IgD-negative memory B cell (primary cell): ENCODE measurements around the gene VPS18. TPM values are rescaled to one million over a fixed set of nuclear protein-coding genes. Genes with fewer than 3 reads are reported as not detected.

ENCODE experiments used
- H3K27ac Mint-ChIP-seq, 3 donors: one replicate each; pipeline ENCODE4 v1.8.0; 2020 to 2022; ENCODE audit warnings: mild to moderate bottlenecking in 3 of 3, mixed read lengths in 3 of 3, moderate library complexity in 1 of 3
- H3K27me3 Mint-ChIP-seq: one replicate; pipeline ENCODE4 v1.8.0; 2021; ENCODE audit warnings: mixed read lengths
- H3K36me3 Mint-ChIP-seq: one replicate; pipeline ENCODE4 v1.8.0; 2020; ENCODE audit warnings: mild to moderate bottlenecking, mixed read lengths
- H3K4me1 Mint-ChIP-seq, 3 donors: one replicate each; pipeline ENCODE4 v1.8.0; 2020 to 2022; ENCODE audit warnings: mixed read lengths in 3 of 3, mild to moderate bottlenecking in 1 of 3
- H3K4me3 Mint-ChIP-seq, 4 donors: one replicate each; pipeline ENCODE4 v1.8.0; 2020 to 2022; ENCODE audit warnings: mild to moderate bottlenecking in 4 of 4, mixed read lengths in 4 of 4, moderate library complexity in 3 of 4
- H3K9me3 Mint-ChIP-seq, 3 donors: one replicate each; pipeline ENCODE4 v1.8.0; 2020 to 2021; ENCODE audit warnings: mixed read lengths in 3 of 3, mild to moderate bottlenecking in 1 of 3
- polyA plus RNA-seq: library from polyadenylated mRNA; unstranded; fragments of 300-500 nt; fragmentation: Illumina TruSeq; gene quantifications from one replicate; pipeline ENCODE4 v1.2.3, GENCODE V29; 2021

VPS18 gene
- polyA plus RNA-seq, 1 donor from 2014 or later: 27.0 TPM

- H3K27ac Mint-ChIP-seq: no peak overlapping the region
These were observed 14.6 kb upstream of the VPS18 start for GRCh38 chr15:40879609-40880008.

DNA sequence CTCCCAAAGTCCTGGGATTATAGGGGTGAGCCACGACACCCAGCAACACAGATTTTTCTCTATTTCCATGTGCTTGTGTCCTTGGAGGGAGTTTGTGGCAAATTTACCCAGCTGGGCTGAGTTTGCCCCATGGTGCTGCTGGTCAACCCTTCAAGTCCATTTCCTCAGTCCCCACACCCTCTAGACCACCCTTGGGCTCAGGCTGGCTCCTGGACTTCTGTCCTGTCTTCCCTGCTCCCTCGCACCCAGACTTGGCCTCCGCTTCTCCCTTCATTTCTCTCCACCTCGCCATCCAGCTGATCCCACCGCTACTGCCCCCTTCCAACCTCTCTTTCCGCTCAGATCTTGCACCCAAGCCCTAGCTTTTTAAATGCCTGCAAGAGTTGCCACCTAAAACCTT is 12.9 kb upstream of the VPS18 start:
- peaks cover 0 to 1% (median 0%) of the 10 kb centered on the region in 3 donors for H3K4me1 Mint-ChIP-seq
- no peaks in the 10 kb centered on the region for H3K9me3 Mint-ChIP-seq
- no peak overlapping the region for H3K27ac Mint-ChIP-seq
- H3K4me3 Mint-ChIP-seq: no peak overlapping the region
- H3K27me3 Mint-ChIP-seq: no peaks in the 10 kb centered on the region
- no peaks in the 10 kb centered on the region for H3K36me3 Mint-ChIP-seq

More at GRCh38 chr15:40879609-40880008, 14.6 kb upstream of the VPS18 start:
- no peaks in the 10 kb centered on the region for H3K4me1 Mint-ChIP-seq
- H3K4me3 Mint-ChIP-seq: no peak overlapping the region
- H3K9me3 Mint-ChIP-seq: no peaks in the 10 kb centered on the region
- H3K27me3 Mint-ChIP-seq: no peaks in the 10 kb centered on the region
- H3K36me3 Mint-ChIP-seq: no peaks in the 10 kb centered on the region

DNA sequence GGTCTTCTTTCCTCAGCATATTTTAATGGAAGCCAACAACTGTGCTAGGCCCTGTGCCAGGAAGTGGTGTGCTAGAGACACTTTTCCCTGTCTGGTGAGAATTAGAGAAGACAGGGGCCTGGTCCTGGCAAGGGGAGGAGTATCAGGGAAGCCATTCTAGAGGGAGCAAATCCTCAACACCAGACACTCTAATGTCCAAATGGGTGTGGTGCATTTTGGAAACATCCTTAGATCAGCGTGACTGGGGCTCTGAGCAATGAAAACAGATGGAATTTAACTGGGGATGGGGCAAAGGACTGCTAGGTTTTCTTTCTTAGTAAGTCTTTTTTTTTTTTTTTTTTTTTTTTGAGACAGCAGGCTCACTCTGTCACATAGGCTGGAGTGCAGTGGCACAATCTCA is 7.7 kb upstream of the VPS18 start:
- H3K9me3 Mint-ChIP-seq: no peaks in the 10 kb centered on the region
- peaks cover under 1 to 2% (median under 1%) of the 10 kb centered on the region in 3 donors for H3K4me1 Mint-ChIP-seq
- H3K27ac Mint-ChIP-seq: no peak overlapping the region
- no peaks in the 10 kb centered on the region for H3K36me3 Mint-ChIP-seq
- no peak overlapping the region for H3K4me3 Mint-ChIP-seq
- H3K27me3 Mint-ChIP-seq: no peaks in the 10 kb centered on the region

DNA sequence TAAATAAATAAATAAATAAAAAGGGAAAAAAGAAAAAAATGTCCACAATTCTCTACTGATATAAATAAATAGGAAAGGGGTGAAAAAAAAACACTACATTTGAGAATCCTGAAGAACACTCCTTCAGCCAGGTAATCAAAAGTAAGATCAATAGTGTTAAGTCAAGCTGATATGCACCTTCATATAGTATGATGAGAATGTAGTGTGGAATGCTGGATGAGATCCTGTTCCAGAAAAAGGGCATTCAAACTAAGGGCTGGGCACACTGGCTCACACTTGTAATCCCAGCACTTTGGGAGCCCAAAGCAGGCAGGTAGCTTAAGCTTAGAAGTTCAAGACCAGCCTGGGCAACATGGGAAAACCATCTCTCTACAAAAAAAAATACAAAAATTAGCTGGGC is 5.1 kb upstream of the VPS18 start:
- Mint-ChIP-seq H3K4me3 (no peak overlapping the region), H3K27me3 (no peaks in the 10 kb centered on the region), H3K36me3 (no peaks in the 10 kb centered on the region), H3K9me3 (no peaks in the 10 kb centered on the region), H3K27ac (no peak overlapping the region), H3K4me1 (peaks cover 9 to 13% (median 9%) of the 10 kb centered on the region in 3 donors)

DNA sequence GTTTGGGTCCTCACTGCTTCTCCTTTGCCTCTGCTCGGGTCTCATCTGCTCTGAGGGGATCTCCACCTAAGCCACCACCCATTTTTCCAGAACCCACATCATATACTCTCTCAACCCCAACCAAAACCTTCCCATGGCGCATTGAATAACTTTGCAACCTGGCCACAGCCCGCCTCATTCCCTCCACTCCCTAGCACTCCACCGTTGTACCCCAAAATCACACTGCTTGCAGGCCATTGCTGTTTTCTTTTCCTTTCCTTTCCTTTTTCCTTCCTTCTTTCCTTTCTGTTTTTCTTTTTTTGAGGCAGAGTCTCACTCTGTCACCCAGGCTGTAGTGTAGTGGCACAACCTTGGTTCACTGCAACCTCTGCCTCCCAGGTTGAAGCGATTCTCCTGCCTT is 3.1 kb upstream of the VPS18 start:
- Mint-ChIP-seq H3K27me3 (no peaks in the 10 kb centered on the region), H3K36me3 (no peaks in the 10 kb centered on the region), H3K9me3 (no peaks in the 10 kb centered on the region), H3K4me3 (peak overlapping the region in 1 of 4 donors; percentile 38), H3K4me1 (peaks cover 20 to 24% (median 22%) of the 10 kb centered on the region in 3 donors), H3K27ac (peak overlapping the region in 1 of 3 donors; percentile 68)

DNA sequence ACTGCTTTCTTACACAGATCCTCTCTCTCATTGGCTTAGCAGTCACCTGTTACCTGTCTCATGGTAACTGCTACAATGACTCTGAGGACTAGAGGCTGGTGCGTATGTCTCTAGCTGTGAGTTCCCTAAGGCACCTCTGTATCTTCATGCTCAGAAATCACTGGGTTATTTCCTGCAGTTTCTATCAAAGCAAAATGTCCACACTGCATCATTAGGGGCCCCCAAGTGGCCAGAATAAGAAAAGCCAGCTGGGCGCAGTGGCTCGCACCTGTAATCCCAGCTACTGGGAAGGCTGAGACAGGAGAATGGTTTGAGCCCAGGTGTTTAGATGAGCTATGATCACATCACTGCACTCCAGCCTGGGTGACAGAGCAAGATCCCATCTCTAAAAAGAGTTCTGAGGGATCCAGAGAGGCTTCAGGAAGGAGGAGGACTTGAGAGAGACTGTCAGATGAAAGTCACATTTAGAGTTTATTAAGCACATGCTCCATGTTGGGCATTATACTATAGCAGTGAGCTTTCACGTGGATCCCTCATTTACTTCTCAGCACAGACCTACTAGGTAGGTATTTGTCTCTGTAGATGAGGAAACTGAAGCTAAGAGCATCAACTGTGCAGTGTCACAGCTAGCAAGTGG is 2.3 kb upstream of the VPS18 start:
- Mint-ChIP-seq H3K36me3 (no peaks in the 10 kb centered on the region), H3K4me1 (peaks cover 19 to 24% (median 22%) of the 10 kb centered on the region in 3 donors), H3K9me3 (no peaks in the 10 kb centered on the region), H3K27ac (peak overlapping the region in 1 of 3 donors; percentile 96), H3K4me3 (peak overlapping the region in 1 of 4 donors; percentile 52), H3K27me3 (no peaks in the 10 kb centered on the region)

DNA sequence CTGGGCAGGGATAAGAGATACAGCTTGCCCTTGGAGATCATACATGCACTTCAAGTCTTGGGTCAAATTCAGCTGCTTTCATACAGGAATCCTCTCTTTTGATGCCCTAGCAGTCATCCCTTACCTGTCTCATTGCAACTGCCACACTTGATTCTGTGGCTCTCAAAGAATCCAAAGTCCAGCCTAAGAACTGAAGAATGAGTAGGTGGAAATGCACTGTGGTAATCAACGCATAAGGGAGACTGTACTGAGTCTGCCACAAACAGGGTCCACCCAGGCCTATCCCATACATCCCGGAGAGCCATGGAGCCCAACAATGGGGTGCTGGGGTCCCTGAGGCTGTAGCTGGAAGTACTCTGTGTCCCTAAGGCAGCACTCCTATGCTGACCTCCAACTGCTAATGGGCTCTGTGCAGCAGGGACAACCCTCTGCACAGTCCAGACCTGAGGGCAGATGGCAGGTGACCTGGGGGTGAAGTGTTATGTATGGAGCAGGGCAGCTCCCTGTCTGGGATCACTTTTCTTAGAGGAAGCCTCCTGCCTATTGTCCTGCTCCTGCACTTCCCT is 1.7 kb upstream of the VPS18 start:
- H3K9me3 Mint-ChIP-seq: no peaks in the 10 kb centered on the region
- no peaks in the 10 kb centered on the region for H3K27me3 Mint-ChIP-seq
- H3K4me3 Mint-ChIP-seq: peak overlapping the region in 2 of 4 donors; percentile 52 to 87
- peak overlapping the region in 1 of 3 donors; percentile 96 for H3K27ac Mint-ChIP-seq
- H3K36me3 Mint-ChIP-seq: no peaks in the 10 kb centered on the region
- peaks cover 19 to 28% (median 22%) of the 10 kb centered on the region in 3 donors for H3K4me1 Mint-ChIP-seq

- peaks cover 20 to 30% (median 23%) of the 10 kb centered on the region in 3 donors for H3K4me1 Mint-ChIP-seq
- H3K27ac Mint-ChIP-seq: peak overlapping the region in 1 of 3 donors; percentile 96
- H3K36me3 Mint-ChIP-seq: no peaks in the 10 kb centered on the region
- no peaks in the 10 kb centered on the region for H3K9me3 Mint-ChIP-seq
- H3K4me3 Mint-ChIP-seq: peak overlapping the region in 3 of 4 donors; percentile 52 to 96 (median 87)
- no peaks in the 10 kb centered on the region for H3K27me3 Mint-ChIP-seq
These were observed 1.1 kb upstream of the VPS18 start for GRCh38 chr15:40893019-40893670.

DNA sequence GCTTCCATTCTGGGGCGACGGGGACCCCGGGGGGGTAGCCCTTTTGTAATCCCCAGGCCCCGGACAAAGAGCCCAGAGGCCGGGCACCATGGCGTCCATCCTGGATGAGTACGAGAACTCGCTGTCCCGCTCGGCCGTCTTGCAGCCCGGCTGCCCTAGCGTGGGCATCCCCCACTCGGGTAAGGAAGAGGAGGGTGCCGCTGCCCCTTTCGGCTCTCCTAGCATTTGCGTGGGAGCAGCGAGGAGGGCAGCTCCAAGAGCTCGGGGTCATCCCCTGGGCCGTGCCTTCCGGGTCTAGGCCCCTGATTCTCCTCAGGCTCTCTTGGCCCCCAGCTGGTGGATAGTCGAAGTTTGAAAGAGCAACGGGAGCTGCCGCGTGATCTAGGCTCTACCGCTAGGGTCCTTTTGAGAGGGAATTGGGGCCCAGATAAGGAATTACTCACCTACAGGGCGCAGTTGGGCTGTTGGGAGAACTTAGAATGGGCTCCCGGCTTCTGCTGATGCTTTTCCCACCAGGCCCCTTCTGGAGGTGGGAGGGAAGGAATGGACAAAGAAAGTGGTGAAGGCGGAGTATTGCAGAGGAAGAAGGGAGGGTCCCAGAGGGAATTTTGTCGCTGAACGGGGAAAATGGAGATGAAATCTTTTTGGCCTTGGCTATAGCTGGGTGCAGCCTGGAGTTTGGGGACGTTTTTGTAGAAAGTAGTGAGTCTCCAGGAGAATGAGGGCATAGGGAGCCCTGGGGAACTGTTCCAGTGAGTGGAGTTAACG is 615 bp downstream of the VPS18 start:
- H3K4me3 Mint-ChIP-seq: peak overlapping the region; percentile 96 to 99 (median 98)
- peak overlapping the region; percentile 95 to 98 (median 96) for H3K27ac Mint-ChIP-seq
- H3K27me3 Mint-ChIP-seq: no peaks in the 10 kb centered on the region
- peaks cover 21 to 30% (median 24%) of the 10 kb centered on the region in 3 donors for H3K4me1 Mint-ChIP-seq
- no peaks in the 10 kb centered on the region for H3K36me3 Mint-ChIP-seq
- H3K9me3 Mint-ChIP-seq: no peaks in the 10 kb centered on the region

DNA sequence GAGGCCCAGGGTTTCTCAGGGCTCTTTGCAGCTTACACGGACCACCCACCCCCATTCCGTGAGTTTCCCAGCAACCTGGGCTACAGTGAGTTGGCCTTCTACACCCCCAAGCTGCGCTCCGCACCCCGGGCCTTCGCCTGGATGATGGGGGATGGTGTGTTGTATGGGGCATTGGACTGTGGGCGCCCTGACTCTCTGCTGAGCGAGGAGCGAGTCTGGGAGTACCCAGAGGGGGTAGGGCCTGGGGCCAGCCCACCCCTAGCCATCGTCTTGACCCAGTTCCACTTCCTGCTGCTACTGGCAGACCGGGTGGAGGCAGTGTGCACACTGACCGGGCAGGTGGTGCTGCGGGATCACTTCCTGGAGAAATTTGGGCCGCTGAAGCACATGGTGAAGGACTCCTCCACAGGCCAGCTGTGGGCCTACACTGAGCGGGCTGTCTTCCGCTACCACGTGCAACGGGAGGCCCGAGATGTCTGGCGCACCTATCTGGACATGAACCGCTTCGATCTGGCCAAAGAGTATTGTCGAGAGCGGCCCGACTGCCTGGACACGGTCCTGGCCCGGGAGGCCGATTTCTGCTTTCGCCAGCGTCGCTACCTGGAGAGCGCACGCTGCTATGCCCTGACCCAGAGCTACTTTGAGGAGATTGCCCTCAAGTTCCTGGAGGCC is 5.4 kb downstream of the VPS18 start:
- Mint-ChIP-seq H3K4me1 (peaks cover 22 to 31% (median 28%) of the 10 kb centered on the region in 3 donors), H3K27ac (peak overlapping the region in 1 of 3 donors; percentile 79)

GRCh38 chr15:40900256-40901052 is 6.2 kb downstream of the VPS18 start:
- H3K4me3 Mint-ChIP-seq: peak overlapping the region in 1 of 4 donors; percentile 26
- no peaks in the 10 kb centered on the region for H3K9me3 Mint-ChIP-seq
- H3K27ac Mint-ChIP-seq: peak overlapping the region in 2 of 3 donors; percentile 83 to 88
- no peaks in the 10 kb centered on the region for H3K27me3 Mint-ChIP-seq
- H3K4me1 Mint-ChIP-seq: peaks cover 18 to 28% (median 25%) of the 10 kb centered on the region in 3 donors
- H3K36me3 Mint-ChIP-seq: peaks cover 5% of the 10 kb centered on the region

More for the DNA sequence above, 5.4 kb downstream of the VPS18 start:
- Mint-ChIP-seq H3K4me3 (peak overlapping the region in 1 of 4 donors; percentile 61), H3K27me3 (no peaks in the 10 kb centered on the region), H3K36me3 (peaks cover 5% of the 10 kb centered on the region), H3K9me3 (no peaks in the 10 kb centered on the region)

DNA sequence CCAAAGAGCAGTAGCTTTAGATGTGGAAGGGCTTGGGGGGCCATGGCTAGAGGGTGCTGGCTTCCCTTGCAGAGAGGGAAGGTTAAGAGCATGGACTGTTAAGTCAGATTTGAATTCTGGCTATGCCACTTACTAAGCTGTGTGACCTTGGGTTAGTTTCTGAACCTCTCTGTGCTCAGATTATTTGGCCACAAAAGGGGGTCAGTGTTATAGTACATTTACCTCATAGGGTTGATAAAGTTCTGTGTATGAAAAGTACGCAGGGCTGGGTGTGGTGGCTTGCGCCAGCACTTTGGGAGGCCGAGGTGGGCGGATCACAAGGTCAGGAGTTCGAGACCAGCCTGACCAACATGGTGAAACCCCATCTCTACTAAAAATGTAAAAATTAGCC is 6.8 kb downstream of the VPS18 start:
- H3K4me3 Mint-ChIP-seq: no peak overlapping the region
- H3K9me3 Mint-ChIP-seq: no peaks in the 10 kb centered on the region
- H3K4me1 Mint-ChIP-seq: peaks cover 23 to 30% (median 26%) of the 10 kb centered on the region in 3 donors
- H3K36me3 Mint-ChIP-seq: peaks cover 5% of the 10 kb centered on the region
- H3K27ac Mint-ChIP-seq: peak overlapping the region in 2 of 3 donors; percentile 83 to 88
- no peaks in the 10 kb centered on the region for H3K27me3 Mint-ChIP-seq

DNA sequence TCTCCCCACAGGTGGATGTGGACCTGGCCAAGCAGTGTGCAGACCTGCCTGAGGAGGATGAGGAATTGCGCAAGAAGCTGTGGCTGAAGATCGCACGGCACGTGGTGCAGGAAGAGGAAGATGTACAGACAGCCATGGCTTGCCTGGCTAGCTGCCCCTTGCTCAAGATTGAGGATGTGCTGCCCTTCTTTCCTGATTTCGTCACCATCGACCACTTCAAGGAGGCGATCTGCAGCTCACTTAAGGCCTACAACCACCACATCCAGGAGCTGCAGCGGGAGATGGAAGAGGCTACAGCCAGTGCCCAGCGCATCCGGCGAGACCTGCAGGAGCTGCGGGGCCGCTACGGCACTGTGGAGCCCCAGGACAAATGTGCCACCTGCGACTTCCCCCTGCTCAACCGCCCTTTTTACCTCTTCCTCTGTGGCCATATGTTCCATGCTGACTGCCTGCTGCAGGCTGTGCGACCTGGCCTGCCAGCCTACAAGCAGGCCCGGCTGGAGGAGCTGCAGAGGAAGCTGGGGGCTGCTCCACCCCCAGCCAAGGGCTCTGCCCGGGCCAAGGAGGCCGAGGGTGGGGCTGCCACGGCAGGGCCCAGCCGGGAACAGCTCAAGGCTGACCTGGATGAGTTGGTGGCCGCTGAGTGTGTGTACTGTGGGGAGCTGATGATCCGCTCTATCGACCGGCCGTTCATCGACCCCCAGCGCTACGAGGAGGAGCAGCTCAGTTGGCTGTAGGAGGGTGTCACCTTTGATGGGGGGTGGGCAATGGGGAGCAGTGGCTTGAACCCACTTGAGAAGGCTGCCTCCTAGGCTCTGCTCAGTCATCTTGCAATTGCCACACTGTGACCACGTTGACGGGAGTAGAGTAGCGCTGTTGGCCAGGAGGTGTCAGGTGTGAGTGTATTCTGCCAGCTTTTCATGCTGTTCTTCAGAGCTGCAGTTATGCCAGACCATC is 8.6 kb downstream of the VPS18 start:
- no peaks in the 10 kb centered on the region for H3K9me3 Mint-ChIP-seq
- H3K4me1 Mint-ChIP-seq: peaks cover 17 to 36% (median 30%) of the 10 kb centered on the region in 3 donors
- H3K36me3 Mint-ChIP-seq: peaks cover 5% of the 10 kb centered on the region
- H3K27me3 Mint-ChIP-seq: no peaks in the 10 kb centered on the region
- H3K4me3 Mint-ChIP-seq: peak overlapping the region in 2 of 4 donors; percentile 69 to 70
- H3K27ac Mint-ChIP-seq: peak overlapping the region; percentile 86 to 96 (median 88)
